HCT116 (cell line): ENCODE measurements around the gene CIT. TPM values are rescaled to one million over a fixed set of nuclear protein-coding genes. Genes with fewer than 3 reads are reported as not detected.
A peak's percentile ranks its signal among the peaks of the same experiment; 100 is the strongest.

Experiments used
- ATAC-seq: fragments of 200-7000 bp; cut with Tn5 transposase; 2 replicates; pipeline ENCODE4 v1.9.1; 2020; ENCODE audit warnings: mild to moderate bottlenecking, moderate library complexity
- BruUV-seq: library from RNA; stranded (reverse); fragments of 400-500 nt; replicated peaks from 2 replicates; lab custom pipeline; 2021; lab: Mats Ljungman, UMichigan
- CTCF ChIA-PET: fragments of 300-600 bp; sonication (Branson Sonifier 250); formaldehyde crosslinking; loops from one replicate; lab custom pipeline; 2021; ENCODE audit warnings: antibody characterized with exemption; lab: Charles Lee
- POLR2A ChIA-PET: fragments of 300-600, 350-600 bp; sonication (Branson Sonifier 250); formaldehyde crosslinking; loops from one replicate; lab custom pipeline; 2021; ENCODE audit warnings: antibody characterized with exemption; lab: Charles Lee
- RAD21 ChIA-PET, 2 experiments: fragments of 300-600 bp; sonication (Branson Sonifier 250); formaldehyde crosslinking; loops; one replicate each; lab custom pipeline; 2023; ENCODE audit warnings: low total read pairs in 2 of 2; ENCODE audit not compliant: uncharacterized antibody in 2 of 2, unreplicated experiment in 2 of 2, low non-redundant PET in 1 of 2; lab: Charles Lee
- DNase-seq: peaks from one replicate; pipeline ENCODE4 v3.0.0-alpha.2; 2010; ENCODE audit warnings: low read depth, low spot score
- H2AFZ ChIP-seq: fragments of 200-600 bp; shearing (Covaris generic), sonication (generic); 2 replicates; pipeline ENCODE4 v1.6.1; 2017; ENCODE audit warnings: low read depth, mixed run types, mixed read lengths, antibody characterized with exemption, low read length; ENCODE audit not compliant: poor library complexity, severe bottlenecking
- H3K27ac ChIP-seq: 2 replicates; pipeline ENCODE4 v1.5.1; 2012; ENCODE audit warnings: low read depth, low read length
- H3K27me3 ChIP-seq: fragments of 200-600 bp; sonication (generic); 2 replicates; pipeline ENCODE4 v1.6.1; 2016; ENCODE audit warnings: mixed run types, low read length, mixed read lengths; ENCODE audit not compliant: insufficient read depth
- H3K36me3 ChIP-seq, 2 experiments: fragments of 200-500 bp in 1 of 2; fragments of 200-600 bp in 1 of 2; sonication (Bioruptor generic) in 1 of 2; sonication (generic) in 1 of 2; 2 replicates each; pipeline versions ENCODE4 v1.5.1 to v1.6.1; 2014 to 2016; ENCODE audit warnings: low read length in 2 of 2, inconsistent platforms in 1 of 2, mixed read lengths in 1 of 2, mixed run types in 1 of 2; ENCODE audit not compliant: insufficient read depth in 2 of 2, control insufficient read depth in 1 of 2
- H3K4me1 ChIP-seq, 2 experiments: fragments of 200-600 bp in 1 of 2; sonication (generic) in 1 of 2; 2 replicates each; pipeline versions ENCODE4 v1.5.1 to v1.6.1; 2012 to 2017; ENCODE audit warnings: low read length in 2 of 2, inconsistent platforms in 1 of 2, mild to moderate bottlenecking in 1 of 2, mixed read lengths in 1 of 2, mixed run types in 1 of 2, moderate library complexity in 1 of 2; ENCODE audit not compliant: insufficient read depth in 2 of 2, control insufficient read depth in 1 of 2
- H3K4me2 ChIP-seq: fragments of 200-600 bp; sonication (generic); 2 replicates; pipeline ENCODE4 v1.6.1; 2017; ENCODE audit warnings: mixed run types, low read length, mixed read lengths
- H3K4me3 ChIP-seq, 2 experiments: fragments of 200-600 bp in 1 of 2; sonication (generic) in 1 of 2; replicated peaks in 1 of 2; 2 replicates each; pipeline ENCODE4 v1.5.1; 2011 to 2016; ENCODE audit warnings: low read length in 2 of 2, control low read depth in 1 of 2, low read depth in 1 of 2, mild to moderate bottlenecking in 1 of 2, mixed read lengths in 1 of 2, mixed run types in 1 of 2
- H3K79me2 ChIP-seq: fragments of 200-600 bp; sonication (generic); 2 replicates; pipeline ENCODE4 v1.6.1; 2017; ENCODE audit warnings: mild to moderate bottlenecking, mixed run types, low read length, moderate library complexity, mixed read lengths; ENCODE audit not compliant: insufficient read depth
- H3K9ac ChIP-seq: fragments of 200-600 bp; sonication (generic); 2 replicates; pipeline ENCODE4 v1.6.1; 2016; ENCODE audit warnings: low read length, mixed read lengths
- H3K9me2 ChIP-seq: fragments of 200-600 bp; sonication (generic), shearing (Covaris generic); 2 replicates; pipeline ENCODE4 v1.6.1; 2017; ENCODE audit warnings: mixed run types, mild to moderate bottlenecking, moderate library complexity; ENCODE audit not compliant: insufficient read depth
- H3K9me3 ChIP-seq, 2 experiments: fragments of 200-500 bp in 1 of 2; fragments of 200-600 bp in 1 of 2; sonication (Bioruptor generic) in 1 of 2; sonication (generic) in 1 of 2; 2 replicates each; pipeline ENCODE4 v1.6.1; 2014 to 2017; ENCODE audit warnings: low read length in 2 of 2, mixed read lengths in 2 of 2, inconsistent platforms in 1 of 2, low read depth in 1 of 2, mild to moderate bottlenecking in 1 of 2, mixed run types in 1 of 2, moderate library complexity in 1 of 2; ENCODE audit not compliant: control insufficient read depth in 1 of 2, insufficient read depth in 1 of 2
- H4K20me1 ChIP-seq: fragments of 200-600 bp; sonication (generic), shearing (Covaris generic); 2 replicates; pipeline ENCODE4 v1.6.1; 2017; ENCODE audit warnings: mixed run types, mild to moderate bottlenecking, moderate library complexity; ENCODE audit not compliant: insufficient read depth
- ATF3 ChIP-seq: IDR thresholded peaks from 2 replicates; pipeline ENCODE4 v1.6.1; 2012
- EGR1 ChIP-seq: IDR thresholded peaks from 2 replicates; pipeline ENCODE4 v1.6.1; 2012; ENCODE audit warnings: low read depth
- MAX ChIP-seq: IDR thresholded peaks from 2 replicates; pipeline ENCODE4 v1.6.1; 2012
- POLR2A ChIP-seq: IDR thresholded peaks from 2 replicates; pipeline ENCODE4 v1.7.0; 2011; ENCODE audit warnings: borderline replicate concordance; ENCODE audit not compliant: insufficient read depth, insufficient read length; ENCODE audit errors: extremely low read depth
- POLR2AphosphoS5 ChIP-seq: IDR thresholded peaks from 2 replicates; pipeline ENCODE4 v1.6.1; 2011; ENCODE audit warnings: mild to moderate bottlenecking, low read depth, low read length, moderate library complexity
- REST ChIP-seq: IDR thresholded peaks from 2 replicates; pipeline ENCODE4 v1.6.1; 2012; ENCODE audit warnings: low read depth
- SIN3A ChIP-seq: IDR thresholded peaks from 2 replicates; pipeline ENCODE4 v1.6.1; 2012; ENCODE audit warnings: low read depth
- SRF ChIP-seq: IDR thresholded peaks from 2 replicates; pipeline ENCODE4 v1.6.1; 2012; ENCODE audit warnings: low read depth
- ZBTB33 ChIP-seq: IDR thresholded peaks from 2 replicates; pipeline ENCODE4 v1.6.1; 2011; ENCODE audit warnings: mild to moderate bottlenecking, low read length, moderate library complexity; ENCODE audit not compliant: insufficient replicate concordance; ENCODE audit errors: extremely low read depth
- ZFX ChIP-seq: fragments of 450-650 bp; IDR thresholded peaks from 2 replicates; pipeline ENCODE4 v1.6.1; 2017
- ZNF274 ChIP-seq: fragments of 200-500 bp; sonication (Bioruptor generic); IDR thresholded peaks from 2 replicates; pipeline ENCODE4 v1.6.1; 2014; ENCODE audit warnings: mild to moderate bottlenecking, low read depth, low read length, inconsistent platforms
- intact Hi-C: fragments of 100-400 bp; cut with micrococcal nuclease; formaldehyde crosslinking; loops from 2 replicates; pipeline ENCODE4 v1.10.0; 2022
- total RNA-seq: library from RNA; stranded (reverse); gene quantifications from one replicate; pipeline ENCODE4 v1.2.1, GENCODE V29; 2021; ENCODE audit not compliant: unreplicated experiment

Gene CIT
- total RNA-seq, 1 experiment from 2014 or later: 54.2 TPM

- DNase-seq (no peak), ATAC-seq (no peak)
- Histone ChIP-seq H4K20me1 (no peaks in the 10 kb centered on the region), H3K4me1 (no peaks in the 10 kb centered on the region), H3K4me3 (no peak overlapping the region), H2AFZ (no peak overlapping the region), H3K27me3 (no peaks in the 10 kb centered on the region), H3K9me2 (no peaks in the 10 kb centered on the region), H3K36me3 (peaks cover 7 to 21% of the 10 kb centered on the region in 2 experiments; a peak in 3 of 4 replicates), H3K9me3 (no peaks in the 10 kb centered on the region), H3K4me2 (no peak overlapping the region), H3K79me2 (peaks cover 53% of the 10 kb centered on the region), H3K9ac (no peak overlapping the region), H3K27ac (no peak overlapping the region)
- BruUV-seq: TSS peak; percentile 52
- intact Hi-C loops: no loop called here
- ChIA-PET POLR2A (no interaction called here), CTCF (no interaction called here), RAD21 (no interaction called here)
- TF ChIP-seq ATF3 (no peak), ZFX (no peak), EGR1 (no peak), POLR2AphosphoS5 (no peak), SRF (no peak), MAX (no peak), POLR2A (no peak), SIN3A (no peak), ZNF274 (no peak), REST (no peak), ZBTB33 (no peak)
These were observed 20.0 kb downstream of the CIT start for GRCh38 chr12:119857041-119857591.
